Measurements from ENCODE around the gene OXCT1. TPM values are rescaled to one million over a fixed set of nuclear protein-coding genes. Genes with fewer than 3 reads are reported as not detected.
"Not testable (repeated sequence)": the region's sequence is repeated elsewhere in the genome, so short reads cannot be mapped to it uniquely, and the experiment has no call there.

Gene OXCT1
- total and polyA plus RNA-seq, 7 donors = 5.5 to 22.1 (median 10.7) TPM

- intact Hi-C loops (cut with DNase I) = no loop called here
- Histone ChIP-seq H3K4me1 (no peaks in the 10 kb centered on the region), H3K9me3 (no peaks in the 10 kb centered on the region), H3K36me3 (ENCODE audit: insufficient read depth in 1 of 2, low read depth in 1 of 2) (no peaks in the 10 kb centered on the region), H3K27me3 (ENCODE audit: insufficient read depth in 3 of 3, low read length in 2 of 3) (no peaks in the 10 kb centered on the region), H3K27ac (no peak overlapping the region), H3K4me3 (no peak overlapping the region)
- no peak for DNase-seq
- no peak for ATAC-seq
- no peak for TF ChIP-seq CTCF (IDR thresholded peaks at IDR 0.05)
These were observed 52.5 kb downstream of the OXCT1 start for GRCh38 chr5:41817625-41818301.

GRCh38 chr5:41815663-41816229 lies 54.5 kb downstream of the OXCT1 start:
- Histone ChIP-seq H3K9me3 (no peaks in the 10 kb centered on the region), H3K36me3 (ENCODE audit: insufficient read depth in 1 of 2, low read depth in 1 of 2) (no peaks in the 10 kb centered on the region), H3K4me3 (no peak overlapping the region), H3K4me1 (no peaks in the 10 kb centered on the region), H3K27me3 (ENCODE audit: insufficient read depth in 3 of 3, low read length in 2 of 3) (no peaks in the 10 kb centered on the region), H3K27ac (no peak overlapping the region)
- no peak for TF ChIP-seq CTCF (IDR thresholded peaks at IDR 0.05)
- DNase-seq (no peak), ATAC-seq (no peak)
- intact Hi-C loops (cut with DNase I) = no loop called here
- WGBS, 3 donors = 37 to 50% (median 40%) methylated on average over 3 of the region's 3 CpGs

GRCh38 chr5:41815261-41815660 lies 55.0 kb downstream of the OXCT1 start:
- intact Hi-C loops (cut with DNase I) = no loop called here
- Histone ChIP-seq H3K36me3 (ENCODE audit: insufficient read depth in 1 of 2, low read depth in 1 of 2) (no peaks in the 10 kb centered on the region), H3K4me1 (no peaks in the 10 kb centered on the region), H3K27ac (no peak overlapping the region), H3K4me3 (no peak overlapping the region), H3K27me3 (ENCODE audit: insufficient read depth in 3 of 3, low read length in 2 of 3) (no peaks in the 10 kb centered on the region), H3K9me3 (no peaks in the 10 kb centered on the region)
- no peak for DNase-seq
- no peak for TF ChIP-seq CTCF (IDR thresholded peaks at IDR 0.05)
- ATAC-seq = no peak

GRCh38 chr5:41814306-41814705 lies 55.9 kb downstream of the OXCT1 start:
- 97 to 98% (median 97%) methylated on average over 2 of the region's 4 CpGs for WGBS, 3 donors
- intact Hi-C loops (cut with DNase I); H3K9me3 ChIP-seq; H3K27ac ChIP-seq; ATAC-seq; H3K4me1 ChIP-seq; H3K4me3 ChIP-seq; DNase-seq; H3K27me3 ChIP-seq (ENCODE audit: insufficient read depth in 3 of 3, low read length in 2 of 3); H3K36me3 ChIP-seq (ENCODE audit: insufficient read depth in 1 of 2, low read depth in 1 of 2): not testable (repeated sequence)

- no peak for ATAC-seq
- Histone ChIP-seq H3K27ac (no peak overlapping the region), H3K4me3 (no peak overlapping the region), H3K4me1 (no peaks in the 10 kb centered on the region), H3K36me3 (ENCODE audit: insufficient read depth in 1 of 2, low read depth in 1 of 2) (no peaks in the 10 kb centered on the region), H3K9me3 (no peaks in the 10 kb centered on the region), H3K27me3 (ENCODE audit: insufficient read depth in 3 of 3, low read length in 2 of 3) (no peaks in the 10 kb centered on the region)
- intact Hi-C loops (cut with DNase I) = no loop called here
- DNase-seq = no peak
- WGBS, 3 donors = 83 to 90% (median 86%) methylated on average over 4 of the region's 4 CpGs
- TF ChIP-seq CTCF (IDR thresholded peaks at IDR 0.05) = no peak
These were observed 58.1 kb downstream of the OXCT1 start for GRCh38 chr5:41812156-41812555.

All from psoas muscle (tissue), 8 donors.